CD4-positive, alpha-beta T cell treated with Interferon gamma for 1 hour (primary cell): ENCODE results near the gene SPCS2.
"Not testable (repeated sequence)": the region's sequence is repeated elsewhere in the genome, so short reads cannot be mapped to it uniquely, and the experiment has no call there.

ENCODE experiments used
- DNase-seq: peaks from one replicate; pipeline ENCODE4 v3.0.0-alpha.2; 2020

Gene SPCS2

DNA sequence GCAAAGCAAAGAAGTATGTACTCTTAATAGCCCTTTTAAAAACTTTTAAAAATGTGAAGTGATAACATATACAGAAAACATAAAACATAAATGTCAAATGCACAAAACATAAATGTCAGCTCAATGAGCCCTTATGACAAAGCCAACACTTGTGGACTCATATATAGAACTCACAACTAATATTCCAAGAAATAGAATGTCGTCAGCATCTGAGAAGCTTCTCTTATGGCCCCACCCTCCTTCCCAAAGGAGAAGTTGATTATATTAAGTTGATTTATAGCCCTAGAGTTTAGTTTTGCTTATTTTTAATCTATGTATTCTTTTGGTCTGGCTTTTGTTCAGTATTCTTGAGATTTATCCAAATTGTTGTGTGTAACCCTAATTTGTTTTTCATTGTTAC lies 53.5 kb downstream of the SPCS2 start:
- DNase-seq, result no peak

DNA sequence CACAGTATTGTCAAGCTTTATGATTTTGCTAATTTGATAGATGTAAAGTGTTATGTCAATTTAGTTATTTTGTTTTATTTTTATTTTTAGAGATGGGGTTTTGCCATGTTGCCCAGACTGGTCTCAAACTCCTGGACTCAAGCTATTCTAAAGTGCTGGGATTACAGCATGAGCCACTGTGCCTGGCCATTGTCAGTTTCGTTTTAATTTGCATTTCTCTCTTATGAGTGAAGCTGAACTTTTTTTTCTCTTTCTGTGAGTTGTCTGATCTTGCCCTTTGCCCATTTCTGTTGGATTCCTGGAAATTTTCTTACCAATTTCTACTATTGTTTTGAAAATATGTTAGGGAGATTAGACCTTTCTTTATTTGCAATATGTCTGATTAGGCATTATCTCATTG lies 55.1 kb downstream of the SPCS2 start:
- DNase-seq, result no peak

DNA sequence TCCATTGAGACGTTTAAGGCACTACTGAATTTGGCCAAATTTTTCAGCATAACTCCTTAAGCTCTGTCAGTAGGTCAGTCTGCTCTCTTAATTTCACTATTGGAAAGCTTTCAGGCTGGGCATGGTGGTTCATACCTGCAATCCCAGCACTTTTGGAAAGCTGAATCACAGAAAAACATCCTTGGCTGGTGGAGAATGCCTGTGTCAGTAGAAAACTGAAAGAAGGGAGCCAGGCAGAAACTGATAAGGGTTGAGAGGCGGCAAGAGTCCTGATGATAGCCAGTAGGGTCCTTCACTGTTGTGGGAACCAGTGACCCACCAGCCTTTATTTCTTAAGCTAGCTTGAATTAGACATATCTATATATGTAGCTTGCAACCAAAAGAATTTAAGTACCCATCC lies 62.3 kb downstream of the SPCS2 start:
- no peak for DNase-seq

DNA sequence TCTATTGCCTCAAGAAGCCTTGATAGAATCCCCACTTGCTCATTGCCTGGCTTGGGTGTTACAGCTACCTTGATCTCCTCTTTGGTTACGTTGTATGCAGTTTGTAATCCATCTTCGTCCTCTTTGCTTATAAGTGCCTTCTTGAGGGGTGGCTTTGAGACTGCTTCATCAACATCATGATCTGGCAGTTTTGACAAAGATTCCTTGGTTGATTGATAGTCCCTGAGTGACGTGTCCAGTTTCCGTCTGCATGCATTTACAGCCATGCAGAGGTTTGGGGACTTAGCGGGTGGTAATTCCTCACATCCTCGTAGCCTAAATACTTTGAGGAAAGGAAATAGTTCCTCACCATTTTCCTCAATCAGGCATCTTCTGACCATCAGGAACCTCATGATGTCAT lies 62.8 kb downstream of the SPCS2 start:
- no peak for DNase-seq

DNA sequence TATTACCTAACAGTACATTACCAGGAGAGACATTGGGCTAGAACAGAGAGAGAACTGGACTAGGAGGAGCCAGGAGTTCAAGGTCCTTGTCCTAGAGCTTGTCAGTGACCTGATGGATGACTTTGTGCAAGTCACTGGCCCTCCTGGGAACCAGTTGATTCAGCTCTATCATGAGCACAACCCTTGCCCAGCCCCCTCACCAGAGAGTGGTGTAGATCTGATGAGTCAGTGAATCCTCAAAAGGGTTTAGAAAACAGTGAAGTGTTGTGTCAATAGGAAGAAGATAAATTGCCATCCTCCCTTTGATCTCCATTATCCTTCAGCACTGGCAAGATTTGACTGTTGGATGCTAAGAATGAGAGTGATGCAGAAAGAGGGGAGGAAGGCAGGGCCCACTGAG lies 64.0 kb downstream of the SPCS2 start:
- DNase-seq, result no peak

DNA sequence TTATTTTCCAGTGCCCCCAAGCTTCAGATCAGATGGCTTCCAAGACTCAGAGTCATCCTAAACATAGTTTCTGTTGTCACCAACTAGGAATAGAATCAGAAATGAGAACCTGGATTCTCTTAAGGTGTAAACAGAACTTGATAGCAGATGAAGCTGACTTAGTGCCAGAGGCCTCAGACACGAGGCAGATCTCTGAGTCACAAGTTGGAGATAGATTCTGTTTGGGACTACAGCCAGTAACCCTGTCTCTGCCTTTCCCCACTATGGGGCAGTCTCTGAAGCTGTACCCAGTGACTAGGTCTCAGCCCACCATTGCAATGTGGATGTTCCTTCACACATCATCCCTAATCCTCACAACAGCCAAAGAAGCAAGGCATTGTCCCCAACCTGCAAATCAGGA lies 65.1 kb downstream of the SPCS2 start:
- DNase-seq, result no peak

DNA sequence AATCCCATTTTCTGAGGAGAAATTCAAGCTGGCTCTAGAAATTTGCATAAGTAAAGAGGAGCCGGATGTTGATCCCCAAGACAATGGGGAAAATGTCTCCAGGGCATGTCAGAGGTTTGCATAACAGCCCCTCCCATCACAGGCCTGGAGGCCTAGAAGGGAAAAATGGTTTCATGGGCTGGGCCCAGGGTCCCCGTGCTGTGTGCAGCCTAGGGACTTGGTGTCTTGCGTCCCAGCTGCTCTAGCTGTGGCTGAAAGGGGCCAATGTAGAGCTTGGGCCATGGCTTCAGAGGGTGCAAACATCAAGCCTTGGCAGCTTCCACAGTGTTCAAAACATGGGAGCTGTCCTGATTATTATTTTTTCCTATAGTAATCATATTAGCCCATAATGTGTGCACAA lies 70.1 kb downstream of the SPCS2 start:
- DNase-seq, result not testable (repeated sequence)

DNA sequence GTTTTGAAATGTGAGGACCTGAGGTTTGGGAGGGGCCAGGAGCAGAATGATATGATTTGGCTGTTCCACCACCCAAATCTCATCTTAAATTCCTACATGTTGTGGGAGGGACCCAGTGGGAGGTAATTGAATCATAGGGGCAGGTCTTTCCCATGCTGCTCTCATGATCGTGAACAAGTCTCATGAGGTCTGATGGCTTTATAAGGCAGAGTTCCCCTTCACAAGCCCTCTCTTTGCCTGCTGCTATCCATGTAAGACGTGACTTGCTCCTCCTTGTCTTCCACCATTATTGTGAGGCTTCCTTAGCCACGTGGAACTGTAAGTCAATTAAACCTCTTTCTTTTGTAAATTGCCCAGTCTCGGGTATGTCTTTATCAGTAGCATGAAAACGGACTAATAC lies 71.3 kb downstream of the SPCS2 start:
- DNase-seq, result not testable (repeated sequence)

DNA sequence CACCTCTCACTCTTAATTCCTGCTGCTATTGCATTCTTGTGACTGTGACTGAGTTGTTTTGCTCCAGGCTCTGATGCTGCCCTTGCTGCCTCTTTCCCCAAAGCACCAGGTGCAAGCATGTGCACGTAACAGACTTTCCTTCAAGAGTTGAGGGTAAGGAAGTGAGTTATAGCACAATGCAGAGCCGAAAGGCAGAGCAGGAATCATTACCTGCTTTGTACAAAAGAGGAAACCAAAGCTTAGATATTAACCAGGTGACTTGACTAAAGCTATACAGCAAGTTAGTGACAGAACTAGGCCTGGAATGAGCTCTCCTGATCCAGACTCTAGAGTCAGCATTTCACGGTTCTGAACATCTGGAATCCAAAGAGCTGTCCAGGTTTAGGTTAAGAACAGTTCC lies 73.2 kb downstream of the SPCS2 start:
- no peak for DNase-seq

DNA sequence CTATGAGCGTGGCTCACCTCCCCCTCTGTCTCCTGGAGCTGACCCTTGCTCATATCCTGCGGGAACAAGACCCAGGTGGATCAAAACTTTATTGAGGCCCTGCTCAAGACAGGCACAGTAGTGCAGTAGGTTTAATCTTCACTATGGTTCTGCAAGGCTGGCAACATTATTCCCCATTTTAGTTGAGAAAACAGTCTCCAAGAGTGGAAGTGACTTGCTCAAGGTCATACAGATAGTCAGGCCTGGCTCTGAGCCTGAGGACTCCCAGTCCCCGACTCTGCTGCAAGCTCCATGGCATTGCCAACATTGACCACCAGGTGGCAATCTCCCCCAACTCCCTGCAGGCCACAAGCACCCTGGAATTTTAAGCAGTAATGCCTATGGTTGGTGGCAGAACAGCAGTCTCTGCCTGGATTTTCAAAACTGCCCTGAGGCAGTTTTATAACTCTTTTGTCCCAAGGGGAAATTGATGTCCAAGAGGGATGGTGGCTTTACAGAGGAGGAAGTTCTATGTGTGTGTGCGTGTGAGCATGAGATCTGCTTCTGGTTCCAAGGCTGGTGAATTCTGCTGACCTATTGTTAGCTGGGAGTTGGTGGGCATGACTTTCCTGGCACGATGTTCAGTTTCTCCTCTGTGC lies 73.8 kb downstream of the SPCS2 start:
- DNase-seq, result peak; percentile 63

DNA sequence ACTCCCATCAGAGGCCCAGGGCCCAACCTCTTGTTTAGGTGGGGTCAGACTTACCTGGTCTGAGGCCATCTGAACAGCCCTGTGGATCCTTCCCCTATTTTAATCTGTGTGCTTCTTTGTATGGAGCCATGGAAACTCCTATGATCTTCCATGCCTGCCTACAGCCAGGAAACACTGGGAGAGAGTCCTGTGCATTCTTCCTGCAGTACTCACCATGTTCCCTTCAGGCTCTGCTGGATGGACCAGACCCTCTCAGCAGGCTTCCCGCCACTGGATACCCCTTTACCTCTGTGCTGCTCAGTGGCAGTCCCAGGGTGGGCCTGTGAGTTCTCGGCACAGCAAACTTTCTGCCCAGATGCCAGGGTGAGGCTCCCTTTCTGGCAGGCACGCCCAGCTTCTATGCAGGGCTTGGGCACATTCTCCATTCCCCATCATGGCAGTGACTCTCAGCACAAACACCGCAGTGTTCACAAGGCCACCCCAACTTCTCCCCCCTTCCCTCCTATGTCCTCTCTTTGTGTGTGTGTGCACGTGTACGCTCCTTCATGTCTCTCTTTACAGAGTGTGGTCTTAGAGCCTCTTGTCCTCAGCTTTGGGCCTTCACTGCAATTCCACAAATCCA lies 74.5 kb downstream of the SPCS2 start:
- no peak for DNase-seq

DNA sequence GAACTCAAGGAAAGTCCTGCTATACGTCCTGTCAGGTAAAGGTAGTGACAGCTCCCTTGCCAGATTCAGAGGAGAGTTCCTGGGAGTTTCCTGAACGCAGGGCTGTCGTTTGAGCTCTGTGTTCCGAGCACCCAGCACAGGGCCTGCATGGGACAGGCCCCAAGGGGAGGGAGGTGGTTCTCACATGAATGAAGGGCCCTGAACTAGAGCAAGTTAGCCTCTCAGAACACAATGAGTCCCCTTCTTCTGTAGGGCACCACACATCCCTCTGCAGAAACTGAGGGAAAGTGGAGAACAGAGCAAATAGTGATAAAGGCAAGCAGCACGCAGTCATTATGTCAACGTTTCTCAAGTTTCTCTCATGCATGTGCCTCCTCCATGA lies 75.0 kb downstream of the SPCS2 start:
- no peak for DNase-seq

DNA sequence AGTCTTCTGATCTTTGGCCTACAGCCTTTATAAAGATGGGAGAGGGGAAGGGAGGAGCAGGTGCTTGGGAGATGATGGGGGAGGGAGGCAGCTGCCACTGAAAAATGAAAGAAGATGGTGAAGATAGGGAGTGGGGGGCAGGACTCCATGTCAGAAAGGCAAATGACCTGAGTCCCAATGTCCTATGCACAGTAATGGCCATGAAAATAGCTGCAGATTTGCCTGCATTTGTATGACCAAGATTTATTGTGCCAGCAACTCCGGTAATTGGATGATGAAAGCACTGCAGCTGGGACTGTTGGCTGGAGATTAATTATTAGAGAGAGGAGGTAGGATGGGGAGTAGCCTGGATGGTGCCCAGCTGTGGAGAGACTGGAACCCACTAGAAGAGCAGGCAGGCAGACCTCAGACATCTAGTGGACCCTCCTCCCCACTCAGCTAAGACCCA lies 75.7 kb downstream of the SPCS2 start:
- DNase-seq, result no peak

DNA sequence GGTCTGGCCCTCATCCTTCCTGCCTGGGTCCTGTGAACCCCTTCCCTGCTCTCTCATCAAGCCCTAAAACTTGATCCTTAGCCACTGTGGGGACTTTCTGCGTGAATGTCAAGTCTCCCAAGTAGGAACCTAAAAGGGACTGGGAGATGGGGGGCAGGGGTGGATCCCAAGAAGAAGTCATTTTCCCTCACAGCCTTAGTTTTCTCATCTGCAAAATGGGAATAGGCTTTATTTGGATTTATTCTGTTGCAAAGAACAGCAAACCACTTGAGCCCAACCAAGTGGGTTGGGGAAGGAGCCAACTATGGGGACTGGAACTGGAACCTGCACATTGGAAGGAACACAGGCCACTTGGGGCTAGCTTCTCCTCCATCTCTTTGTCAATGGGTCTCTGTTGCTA lies 76.5 kb downstream of the SPCS2 start:
- DNase-seq, result no peak

DNA sequence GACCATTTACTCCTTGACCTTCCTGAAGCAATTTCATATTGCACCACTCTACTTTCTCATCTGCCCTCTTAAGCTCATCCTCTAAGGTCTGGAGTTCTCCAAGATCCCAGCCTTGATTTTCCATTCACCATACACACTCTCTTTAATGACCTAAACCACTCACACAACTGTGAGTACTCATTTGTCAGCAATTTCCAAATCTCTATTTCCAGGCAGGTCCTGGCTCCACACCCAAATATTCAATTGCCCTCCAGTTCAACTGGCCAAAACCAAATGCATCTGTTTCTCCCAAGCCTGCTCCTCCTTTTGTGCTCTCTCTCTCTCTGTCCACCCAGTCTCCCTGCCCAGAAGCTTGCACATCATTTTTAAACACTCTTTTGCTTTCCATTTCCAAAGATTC lies 79.3 kb downstream of the SPCS2 start:
- no peak for DNase-seq
